Measurements from ENCODE around the gene POLR2A. TPM values are rescaled to one million over a fixed set of nuclear protein-coding genes. Genes with fewer than 3 reads are reported as not detected.

Gene POLR2A
- polyA plus RNA-seq, 3 donors = 12.1 to 27.9 (median 25.4) TPM

- DNase-seq = peak; percentile 66 to 72 (median 68)
- Histone ChIP-seq H3K27me3 (ENCODE audit: control insufficient read depth in 2 of 2, insufficient read depth in 2 of 2, low read length in 2 of 2) (peaks cover 43 to 86% of the 10 kb centered on the region in 2 donors), H3K4me3 (replicated peaks in 1 of 3; ENCODE audit: low read depth in 2 of 3, low read length in 3 of 3) (peak within 1 kb of the TSS; percentile 9 to 72 (median 44)), H3K79me2 (ENCODE audit: insufficient read depth, low read length) (no peaks in the 10 kb centered on the region), H3K27ac (ENCODE audit: low read depth in 1 of 2, low read length in 2 of 2) (no peak within 1 kb of the TSS), H3K36me3 (replicated peaks in 1 of 2; ENCODE audit: control insufficient read depth in 1 of 2, insufficient read depth in 2 of 2, low read length in 2 of 2) (no peaks in the 10 kb centered on the region), H4K20me1 (ENCODE audit: insufficient read depth, low read length) (no peaks in the 10 kb centered on the region), H3K4me2 (replicated peaks; ENCODE audit: extremely low read depth, low read length, poor library complexity, severe bottlenecking) (peak within 1 kb of the TSS; percentile 80), H3K4me1 (ENCODE audit: control insufficient read depth in 1 of 2, insufficient read depth in 2 of 2, low read length in 2 of 2) (peaks cover 25 to 27% of the 10 kb centered on the region in 2 donors), H3K9ac (ENCODE audit: insufficient read depth, low read length, poor library complexity, severe bottlenecking) (no peak within 1 kb of the TSS), H3K9me3 (replicated peaks in 1 of 2; ENCODE audit: control insufficient read depth in 1 of 2, insufficient read depth in 1 of 2, low read length in 2 of 2) (peaks cover 0 to 15% of the 10 kb centered on the region in 2 donors), H2AFZ (ENCODE audit: insufficient read depth, low read depth, low read length, poor library complexity, severe bottlenecking) (peak within 1 kb of the TSS; percentile 76)
- no peak for TF ChIP-seq CTCF (IDR thresholded peaks at IDR 0.05)
- H3K27me3 Mint-ChIP-seq (ENCODE audit: low read depth in 3 of 3) = peaks cover 80 to 94% (median 92%) of the 10 kb centered on the region in 3 donors
- H3K27ac Mint-ChIP-seq = peak within 1 kb of the TSS in 3 of 7 donors; percentile 30 to 66 (median 58)
- H3K4me1 Mint-ChIP-seq = peaks cover 30% of the 10 kb centered on the region
- intact Hi-C loops (cut with micrococcal nuclease) = no loop called here
- WGBS (ENCODE audit: insufficient coverage) = 2% methylated on average over 50 of the region's 51 CpGs
- peak within 1 kb of the TSS; percentile 78 to 94 for H3K4me3 Mint-ChIP-seq
- H3K9me3 Mint-ChIP-seq = peaks cover 0 to 20% (median 10%) of the 10 kb centered on the region in 7 donors
- peaks cover 10 to 13% of the 10 kb centered on the region in 2 donors for H3K36me3 Mint-ChIP-seq
Measured at GRCh38 chr17:7444682-7445618, 39.2 kb upstream of the POLR2A start, which contains the start of gene CHRNB1. TSS of gene CHRNB1 (plus strand) at chr17:7445061. CDS start at chr17:7445128, 67 bp downstream.

- Mint-ChIP-seq H3K4me3 (peak overlapping the region; percentile 78 to 94), H3K4me1 (peaks cover 23% of the 10 kb centered on the region), H3K27ac (peak overlapping the region in 2 of 7 donors; percentile 30 to 66), H3K27me3 (ENCODE audit: low read depth in 3 of 3) (peaks cover 74 to 89% (median 85%) of the 10 kb centered on the region in 3 donors), H3K36me3 (peaks cover 10 to 13% of the 10 kb centered on the region in 2 donors), H3K9me3 (peaks cover 0 to 15% (median 5%) of the 10 kb centered on the region in 7 donors)
- Histone ChIP-seq H2AFZ (ENCODE audit: insufficient read depth, low read depth, low read length, poor library complexity, severe bottlenecking) (peak overlapping the region; percentile 76), H3K27ac (ENCODE audit: low read depth in 1 of 2, low read length in 2 of 2) (no peak overlapping the region), H3K4me1 (ENCODE audit: control insufficient read depth in 1 of 2, insufficient read depth in 2 of 2, low read length in 2 of 2) (peaks cover 19 to 21% of the 10 kb centered on the region in 2 donors), H3K9me3 (replicated peaks in 1 of 2; ENCODE audit: control insufficient read depth in 1 of 2, insufficient read depth in 1 of 2, low read length in 2 of 2) (peaks cover 0 to 9% of the 10 kb centered on the region in 2 donors), H3K36me3 (replicated peaks in 1 of 2; ENCODE audit: control insufficient read depth in 1 of 2, insufficient read depth in 2 of 2, low read length in 2 of 2) (no peaks in the 10 kb centered on the region), H3K4me3 (replicated peaks in 1 of 3; ENCODE audit: low read depth in 2 of 3, low read length in 3 of 3) (peak overlapping the region; percentile 9 to 72 (median 44)), H3K4me2 (replicated peaks; ENCODE audit: extremely low read depth, low read length, poor library complexity, severe bottlenecking) (peak overlapping the region; percentile 80), H3K9ac (ENCODE audit: insufficient read depth, low read length, poor library complexity, severe bottlenecking) (no peak overlapping the region), H3K79me2 (ENCODE audit: insufficient read depth, low read length) (no peaks in the 10 kb centered on the region), H4K20me1 (ENCODE audit: insufficient read depth, low read length) (no peaks in the 10 kb centered on the region), H3K27me3 (ENCODE audit: control insufficient read depth in 2 of 2, insufficient read depth in 2 of 2, low read length in 2 of 2) (peaks cover 37 to 79% of the 10 kb centered on the region in 2 donors)
- intact Hi-C loops (cut with micrococcal nuclease) = no loop called here
- DNase-seq = no peak
- whole genome bisulfite sequencing (ENCODE audit: insufficient coverage) = 5% methylated on average over 10 of the region's 16 CpGs
- TF ChIP-seq CTCF (IDR thresholded peaks at IDR 0.05) = no peak
Measured at GRCh38 chr17:7445619-7445968, 38.6 kb upstream of the POLR2A start.

All from CD14-positive monocyte (primary cell).